GM21360 (cell line): ENCODE measurements around the gene IKZF3.
"Not testable (repeated sequence)": the region's sequence is repeated elsewhere in the genome, so short reads cannot be mapped to it uniquely, and the experiment has no call there.

Experiments used
- ATAC-seq: cut with Tn5 transposase; IDR thresholded peaks from one replicate; pipeline ENCODE4 v1.9.1; 2021; ENCODE audit warnings: mild to moderate bottlenecking, moderate library complexity; ENCODE audit not compliant: unreplicated experiment

Gene IKZF3

GRCh38 chr17:39742126-39742855 is 121.8 kb downstream of the IKZF3 start:
- no peak for ATAC-seq

GRCh38 chr17:39740357-39741111 is 123.6 kb downstream of the IKZF3 start:
- no peak for ATAC-seq

- ATAC-seq, result no peak
These were observed 124.2 kb downstream of the IKZF3 start for GRCh38 chr17:39739885-39740356.

- ATAC-seq, result no peak
These were observed 124.9 kb downstream of the IKZF3 start for GRCh38 chr17:39738983-39739884.

GRCh38 chr17:39738568-39738901 is 125.6 kb downstream of the IKZF3 start:
- ATAC-seq, result no peak

GRCh38 chr17:39737760-39738567 is 126.1 kb downstream of the IKZF3 start, which contains the start of gene GRB7:
Gene GRB7 (plus strand): TSS chr17:39737938. CDS start chr17:39742302, 4,364 bp downstream.
- ATAC-seq, result no peak

- no peak for ATAC-seq
These were observed 126.8 kb downstream of the IKZF3 start for GRCh38 chr17:39737206-39737759.

- no peak for ATAC-seq
These were observed 127.6 kb downstream of the IKZF3 start for GRCh38 chr17:39736319-39737165.

GRCh38 chr17:39735882-39736281 is 128.2 kb downstream of the IKZF3 start:
- ATAC-seq, result no peak

- ATAC-seq, result no peak
These were observed 131.5 kb downstream of the IKZF3 start for GRCh38 chr17:39732586-39732985.

- ATAC-seq, result peak; percentile 80
These were observed 133.8 kb downstream of the IKZF3 start, which contains the start of gene MIEN1 for GRCh38 chr17:39730095-39730921. Gene MIEN1 (minus strand): TSS chr17:39730532. CDS start chr17:39730495, 37 bp downstream.

- no peak for ATAC-seq
These were observed 134.7 kb downstream of the IKZF3 start for GRCh38 chr17:39729280-39729851.

- no peak for ATAC-seq
These were observed 136.6 kb downstream of the IKZF3 start for GRCh38 chr17:39727556-39727955.

GRCh38 chr17:39726617-39727016 is 137.5 kb downstream of the IKZF3 start:
- ATAC-seq, result no peak

- not testable (repeated sequence) for ATAC-seq
These were observed 138.2 kb downstream of the IKZF3 start for GRCh38 chr17:39725923-39726322.

GRCh38 chr17:39724731-39725130 is 139.4 kb downstream of the IKZF3 start:
- no peak for ATAC-seq

- no peak for ATAC-seq
These were observed 140.9 kb downstream of the IKZF3 start for GRCh38 chr17:39722965-39723848.
